AG20443 (cell line): ENCODE measurements around the gene RABGAP1.

Experiments
- DNase-seq: peaks from one replicate; pipeline ENCODE4 v3.0.0; 2012; ENCODE audit warnings: low spot score, mixed read lengths

RABGAP1 gene

GRCh38 chr9:123008909-123009308 is 68.1 kb downstream of the RABGAP1 start:
- DNase-seq, result no peak

- DNase-seq, result no peak
These were observed 70.6 kb downstream of the RABGAP1 start for GRCh38 chr9:123011380-123011779.

GRCh38 chr9:123011878-123012528 is 71.2 kb downstream of the RABGAP1 start:
- DNase-seq, result peak; percentile 12

GRCh38 chr9:123016631-123017030 is 75.8 kb downstream of the RABGAP1 start:
- DNase-seq, result no peak

GRCh38 chr9:123020796-123021195 is 80.0 kb downstream of the RABGAP1 start:
- peak; percentile 37 for DNase-seq

- DNase-seq, result no peak
These were observed 85.6 kb downstream of the RABGAP1 start for GRCh38 chr9:123026425-123026824.

GRCh38 chr9:123027517-123027916 is 86.7 kb downstream of the RABGAP1 start:
- no peak for DNase-seq

- no peak for DNase-seq
These were observed 87.3 kb downstream of the RABGAP1 start for GRCh38 chr9:123028136-123028535.

GRCh38 chr9:123028973-123029372 is 88.2 kb downstream of the RABGAP1 start:
- no peak for DNase-seq

GRCh38 chr9:123031963-123032362 is 91.1 kb downstream of the RABGAP1 start:
- no peak for DNase-seq

GRCh38 chr9:123033352-123033751 is 92.5 kb downstream of the RABGAP1 start, which contains the start of gene GPR21:
GPR21 (plus strand) TSS chr9:123033667; CDS start chr9:123034567, 900 bp downstream.
- no peak for DNase-seq

GRCh38 chr9:123033864-123034601 is 93.2 kb downstream of the RABGAP1 start:
- DNase-seq, result no peak

GRCh38 chr9:123034881-123035510 is 94.2 kb downstream of the RABGAP1 start:
- DNase-seq, result no peak

- DNase-seq, result no peak
These were observed 95.0 kb downstream of the RABGAP1 start for GRCh38 chr9:123035791-123036190.

GRCh38 chr9:123036893-123037545 is 96.2 kb downstream of the RABGAP1 start:
- DNase-seq, result no peak

- DNase-seq, result no peak
These were observed 98.9 kb downstream of the RABGAP1 start for GRCh38 chr9:123039617-123040219.

GRCh38 chr9:123040801-123041200 is 100.0 kb downstream of the RABGAP1 start:
- no peak for DNase-seq

- no peak for DNase-seq
These were observed 100.7 kb downstream of the RABGAP1 start for GRCh38 chr9:123041489-123041888.

- no peak for DNase-seq
These were observed 102.5 kb downstream of the RABGAP1 start for GRCh38 chr9:123043081-123043939.

- DNase-seq, result peak; percentile 77
These were observed 103.8 kb downstream of the RABGAP1 start for GRCh38 chr9:123044586-123044985.
